ENCODE measurements around the gene GTF2B. TPM values are rescaled to one million over a fixed set of nuclear protein-coding genes. Genes with fewer than 3 reads are reported as not detected.
"Not testable (repeated sequence)": the region's sequence is repeated elsewhere in the genome, so short reads cannot be mapped to it uniquely, and the experiment has no call there.

Gene GTF2B
- total RNA-seq, 4 donors from 2014 or later, result 6.0 to 30.4 (median 22.1) TPM

- H3K27me3 ChIP-seq, result no peaks in the 10 kb centered on the region
- in situ Hi-C loops (cut with MboI; ENCODE audit: low pct_ligation_motif_present in 1 of 4, low pct_unique_long_range_greater_than_20kb in 1 of 4, low sequenced_read_pairs in 3 of 4), result loop anchor here in 2 of 4 donors (10.0 to 25.0 kb wide), 2 partner anchors 190 to 223 kb away; partner anchors contain the start of gene PKN2 (in 1 of the 2)
- H3K9me3 ChIP-seq, result no peaks in the 10 kb centered on the region
- peaks cover 0 to 27% (median 4%) of the 10 kb centered on the region in 4 donors for H3K4me1 ChIP-seq
- H3K4me3 ChIP-seq, result no peak overlapping the region
- no peak overlapping the region for H3K27ac ChIP-seq
- TF ChIP-seq EP300 (IDR thresholded peaks at IDR 0.05; ENCODE audit: low read depth), result no peak
- TF ChIP-seq POLR2A (IDR thresholded peaks at IDR 0.05), result no peak
- TF ChIP-seq CTCF (IDR thresholded peaks at IDR 0.05), result peak; percentile 59 to 67 (median 61)
- no peak for TF ChIP-seq POLR2AphosphoS5 (IDR thresholded peaks at IDR 0.05)
- intact Hi-C loops (cut with DNase I; ENCODE audit: low total_unique reads), result no loop called here
- no peak for DNase-seq
- WGBS, 2 donors (ENCODE audit: low coverage in 1 of 2), result 30% methylated on average over 3 to 6 of the region's 6 CpGs
- no peaks in the 10 kb centered on the region for H3K36me3 ChIP-seq
These were observed 14.0 kb downstream of the GTF2B start for GRCh38 chr1:88877382-88877825.

DNA sequence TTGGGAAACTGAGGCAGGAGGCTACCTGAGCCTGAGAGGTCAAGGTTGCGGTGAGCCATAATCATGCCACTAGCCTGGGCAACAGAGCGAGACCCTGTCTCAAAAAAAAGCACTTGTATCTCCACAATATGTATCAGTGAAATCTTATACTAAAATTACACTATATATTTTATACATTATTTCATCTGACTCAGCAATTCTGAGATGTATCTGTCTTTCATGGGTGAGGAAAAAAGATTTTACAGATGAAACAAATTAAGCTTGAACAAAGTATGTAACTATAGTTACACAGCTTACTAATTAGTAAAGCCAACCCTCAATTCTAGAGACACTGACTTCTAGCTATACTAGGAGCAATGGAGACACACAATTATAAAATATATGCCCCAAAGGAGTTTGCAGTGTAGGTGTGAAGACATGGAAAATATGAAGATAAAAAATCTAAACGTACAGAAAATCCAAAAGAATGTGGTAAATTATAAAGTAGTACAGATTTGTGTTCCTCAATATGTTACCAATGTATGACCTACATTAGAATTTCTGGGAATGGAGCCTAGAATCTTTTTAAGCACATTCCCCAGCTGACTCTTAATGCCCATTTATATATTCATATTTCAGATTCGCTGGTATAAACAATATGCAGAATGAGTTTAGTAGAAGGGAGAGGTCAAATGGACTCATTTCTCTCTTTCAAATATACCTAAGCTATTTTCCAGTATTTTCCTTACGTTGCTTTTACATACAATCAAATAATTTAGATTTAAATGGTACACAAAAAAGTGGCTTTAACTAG lies 14.6 kb downstream of the GTF2B start:
- TF ChIP-seq POLR2AphosphoS5 (IDR thresholded peaks at IDR 0.05) (no peak), EP300 (IDR thresholded peaks at IDR 0.05; ENCODE audit: low read depth) (no peak), CTCF (IDR thresholded peaks at IDR 0.05) (no peak), POLR2A (IDR thresholded peaks at IDR 0.05) (no peak)
- in situ Hi-C loops (cut with MboI; ENCODE audit: low pct_ligation_motif_present in 1 of 4, low pct_unique_long_range_greater_than_20kb in 1 of 4, low sequenced_read_pairs in 3 of 4), result loop anchor here in 2 of 4 donors (10.0 to 25.0 kb wide), 2 partner anchors 189 to 222 kb away; partner anchors contain the start of gene PKN2 (in 1 of the 2)
- no peak overlapping the region for H3K27ac ChIP-seq
- DNase-seq, result no peak
- H3K27me3 ChIP-seq, result no peaks in the 10 kb centered on the region
- H3K36me3 ChIP-seq, result no peaks in the 10 kb centered on the region
- H3K9me3 ChIP-seq, result no peaks in the 10 kb centered on the region
- 70 to 72% methylated on average over 5 of the region's 5 CpGs for WGBS, 2 donors (ENCODE audit: low coverage in 1 of 2)
- intact Hi-C loops (cut with DNase I; ENCODE audit: low total_unique reads), result no loop called here
- no peak overlapping the region for H3K4me3 ChIP-seq
- H3K4me1 ChIP-seq, result peaks cover 0 to 27% (median 4%) of the 10 kb centered on the region in 4 donors

DNA sequence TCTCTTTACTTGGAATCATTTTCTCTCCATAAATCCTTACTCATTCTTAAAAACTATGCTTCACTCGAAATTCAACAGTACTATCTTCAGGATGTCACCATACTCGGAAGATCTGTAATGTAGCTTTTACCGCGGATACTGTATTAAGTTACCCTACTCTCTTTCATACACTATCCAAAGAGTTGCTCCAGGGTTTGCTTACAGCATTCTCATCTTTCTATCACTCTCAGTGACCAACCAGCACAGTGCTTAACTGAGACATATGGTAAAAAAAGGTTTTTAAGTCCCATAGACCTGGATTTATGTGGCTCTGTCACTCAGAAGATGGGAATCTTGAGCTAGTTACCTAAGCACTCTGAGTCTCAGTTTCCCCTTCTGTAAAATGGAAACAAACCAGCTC lies 15.8 kb downstream of the GTF2B start:
- H3K4me1 ChIP-seq, result peaks cover 0 to 27% (median 4%) of the 10 kb centered on the region in 4 donors
- H3K36me3 ChIP-seq, result no peaks in the 10 kb centered on the region
- intact Hi-C loops (cut with DNase I; ENCODE audit: low total_unique reads), result no loop called here
- WGBS, 2 donors (ENCODE audit: low coverage in 1 of 2), result 77 to 87% methylated on average over 4 of the region's 4 CpGs
- DNase-seq, result no peak
- H3K27me3 ChIP-seq, result no peaks in the 10 kb centered on the region
- H3K27ac ChIP-seq, result no peak overlapping the region
- TF ChIP-seq CTCF (IDR thresholded peaks at IDR 0.05) (no peak), POLR2A (IDR thresholded peaks at IDR 0.05) (no peak), POLR2AphosphoS5 (IDR thresholded peaks at IDR 0.05) (no peak), EP300 (IDR thresholded peaks at IDR 0.05; ENCODE audit: low read depth) (no peak)
- no peaks in the 10 kb centered on the region for H3K9me3 ChIP-seq
- H3K4me3 ChIP-seq, result no peak overlapping the region
- in situ Hi-C loops (cut with MboI; ENCODE audit: low pct_ligation_motif_present in 1 of 4, low pct_unique_long_range_greater_than_20kb in 1 of 4, low sequenced_read_pairs in 3 of 4), result loop anchor here in 2 of 4 donors (10.0 to 25.0 kb wide), 2 partner anchors 188 to 221 kb away; partner anchors contain the start of gene PKN2 (in 1 of the 2)

DNA sequence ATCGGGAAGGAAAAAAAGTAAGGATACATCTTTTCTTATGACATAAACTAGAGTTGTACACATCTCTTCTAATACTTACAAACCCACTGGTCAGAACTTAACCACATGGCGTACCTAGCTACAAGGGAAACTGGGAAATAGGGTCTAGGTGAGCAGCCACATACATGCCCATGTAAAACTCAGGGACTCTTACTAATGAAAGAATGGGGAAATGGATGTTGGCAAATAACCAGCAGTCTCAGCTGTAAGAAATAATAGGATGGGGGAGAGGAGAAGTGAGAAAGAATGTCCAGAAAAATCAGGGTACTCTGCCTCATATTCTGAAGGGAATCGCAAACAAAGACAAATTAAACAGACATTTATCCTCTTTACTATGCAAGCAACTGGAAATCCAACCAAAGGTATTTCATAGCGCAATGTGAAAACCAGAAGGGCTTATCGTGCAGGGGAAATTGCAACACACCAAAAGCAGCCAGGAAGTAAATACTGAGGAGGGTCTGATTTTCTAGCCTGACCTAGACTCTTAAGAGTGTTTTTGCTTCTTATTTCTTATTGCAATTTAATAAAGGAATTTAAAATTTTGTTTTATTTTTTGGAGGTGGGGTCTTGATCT lies 17.5 kb downstream of the GTF2B start:
- intact Hi-C loops (cut with DNase I; ENCODE audit: low total_unique reads) (no loop called here), in situ Hi-C loops (cut with MboI; ENCODE audit: low pct_ligation_motif_present in 1 of 4, low pct_unique_long_range_greater_than_20kb in 1 of 4, low sequenced_read_pairs in 3 of 4) (loop anchor here in 1 of 4 donors (10.0 kb wide), 1 partner anchor 219 kb away; no protein-coding TSS in a partner anchor)
- TF ChIP-seq POLR2AphosphoS5 (IDR thresholded peaks at IDR 0.05) (no peak), CTCF (IDR thresholded peaks at IDR 0.05) (no peak), EP300 (IDR thresholded peaks at IDR 0.05; ENCODE audit: low read depth) (no peak), POLR2A (IDR thresholded peaks at IDR 0.05) (no peak)
- no peak overlapping the region for H3K4me3 ChIP-seq
- no peak overlapping the region for H3K27ac ChIP-seq
- H3K36me3 ChIP-seq, result no peaks in the 10 kb centered on the region
- H3K4me1 ChIP-seq, result peaks cover 0 to 27% (median 4%) of the 10 kb centered on the region in 4 donors
- no peak for DNase-seq
- H3K27me3 ChIP-seq, result no peaks in the 10 kb centered on the region
- no peaks in the 10 kb centered on the region for H3K9me3 ChIP-seq
- 75 to 79% methylated on average over 5 of the region's 5 CpGs for WGBS, 2 donors (ENCODE audit: low coverage in 1 of 2)

GRCh38 chr1:88869644-88870043 lies 21.7 kb downstream of the GTF2B start:
- H3K27me3 ChIP-seq; DNase-seq; H3K9me3 ChIP-seq; H3K27ac ChIP-seq; H3K4me3 ChIP-seq; intact Hi-C loops (cut with DNase I; ENCODE audit: low total_unique reads); H3K36me3 ChIP-seq: not testable (repeated sequence)
- peaks cover 4 to 18% (median 8%) of the 10 kb centered on the region in 4 donors for H3K4me1 ChIP-seq
- in situ Hi-C loops (cut with MboI; ENCODE audit: low pct_ligation_motif_present in 1 of 4, low pct_unique_long_range_greater_than_20kb in 1 of 4, low sequenced_read_pairs in 3 of 4), result loop anchor here in 1 of 4 donors (10.0 kb wide), 1 partner anchor 215 kb away; no protein-coding TSS in a partner anchor
- 95 to 96% methylated on average over 14 of the region's 14 CpGs for WGBS, 2 donors (ENCODE audit: low coverage in 1 of 2)

Data from transverse colon (tissue), 4 donors.